ENCODE data around the gene DROSHA. TPM values are rescaled to one million over a fixed set of nuclear protein-coding genes. Genes with fewer than 3 reads are reported as not detected.

The DROSHA gene
- total RNA-seq, 1 donor from 2014 or later, result 32.1 TPM

DNA sequence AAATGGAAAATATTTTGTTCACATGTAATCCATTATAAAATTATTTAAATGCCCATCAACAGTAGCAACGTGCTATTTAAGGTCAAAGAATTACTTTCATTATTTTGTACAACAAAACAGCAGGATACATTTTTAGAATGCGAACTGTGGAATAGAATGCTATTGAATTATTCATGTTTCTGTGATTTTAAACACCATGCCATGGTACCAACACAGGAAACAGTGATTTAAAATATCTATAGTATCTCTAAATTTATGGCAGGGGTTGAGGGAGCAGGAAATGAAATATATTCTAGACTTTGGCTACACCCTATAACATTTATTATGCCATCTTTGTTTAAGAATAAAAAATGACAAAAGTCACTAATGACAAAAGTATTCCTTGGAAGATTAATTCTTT, 62.4 kb downstream of the DROSHA start:
- no peak for DNase-seq (ENCODE audit: low read depth in 2 of 2)

DNA sequence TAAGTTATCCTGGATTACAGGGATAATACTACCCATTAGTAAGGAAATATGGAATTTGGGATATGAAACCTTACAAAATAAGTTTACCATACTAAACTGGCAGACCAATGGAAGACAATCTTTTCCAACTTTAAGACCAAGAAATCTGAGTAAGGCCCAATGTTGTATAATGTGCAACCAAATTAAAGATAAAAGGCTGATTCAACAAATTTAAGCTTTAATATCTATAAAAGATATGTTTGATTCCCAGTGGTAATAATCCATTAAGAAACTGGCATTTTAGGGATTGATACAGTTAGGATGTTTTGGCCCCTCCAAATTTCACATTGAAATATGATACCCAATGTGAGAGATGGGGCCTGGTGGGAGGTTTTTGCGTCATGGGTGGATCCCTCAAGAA, 66.6 kb downstream of the DROSHA start:
- no peak for DNase-seq (ENCODE audit: low read depth in 2 of 2)

DNA sequence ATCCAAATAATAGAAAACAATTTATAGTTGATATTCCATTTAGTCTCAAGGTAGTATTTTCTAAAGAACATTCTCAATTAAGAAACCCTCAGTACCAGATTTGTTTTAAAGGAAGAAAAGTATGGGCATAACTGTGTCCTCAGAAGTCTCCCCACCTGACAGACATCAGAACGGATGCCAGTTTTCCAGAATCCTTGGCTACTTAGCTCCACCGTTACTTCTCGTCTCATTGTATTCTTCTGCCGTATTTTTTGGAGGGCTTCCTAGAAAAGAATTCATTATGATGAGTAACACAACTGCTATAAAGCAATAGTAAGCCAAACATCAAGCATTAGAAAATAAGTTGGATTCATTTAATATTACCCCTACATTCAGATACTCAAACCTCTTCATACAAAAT, 67.8 kb downstream of the DROSHA start:
- no peak for DNase-seq (ENCODE audit: low read depth in 2 of 2)

DNA sequence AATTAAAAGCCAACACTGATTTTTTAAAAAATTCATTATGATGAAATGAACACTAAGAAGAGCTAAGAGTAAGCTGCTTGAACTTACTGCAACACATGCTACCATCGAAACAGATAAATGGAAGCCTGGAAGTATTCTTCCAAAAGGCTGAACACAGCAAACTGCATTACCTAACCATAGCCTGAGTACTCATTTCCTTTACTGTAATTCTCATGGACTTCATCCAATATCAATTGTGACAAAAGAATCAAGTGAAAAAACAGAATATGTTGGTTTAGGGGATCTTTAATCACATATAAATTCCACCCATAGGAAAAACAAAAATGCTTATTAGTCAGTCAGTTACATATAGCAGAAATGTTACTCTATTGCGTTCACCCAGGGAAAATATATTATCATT, 68.5 kb downstream of the DROSHA start:
- DNase-seq (ENCODE audit: low read depth in 2 of 2), result peak; percentile 51 to 72

DNA sequence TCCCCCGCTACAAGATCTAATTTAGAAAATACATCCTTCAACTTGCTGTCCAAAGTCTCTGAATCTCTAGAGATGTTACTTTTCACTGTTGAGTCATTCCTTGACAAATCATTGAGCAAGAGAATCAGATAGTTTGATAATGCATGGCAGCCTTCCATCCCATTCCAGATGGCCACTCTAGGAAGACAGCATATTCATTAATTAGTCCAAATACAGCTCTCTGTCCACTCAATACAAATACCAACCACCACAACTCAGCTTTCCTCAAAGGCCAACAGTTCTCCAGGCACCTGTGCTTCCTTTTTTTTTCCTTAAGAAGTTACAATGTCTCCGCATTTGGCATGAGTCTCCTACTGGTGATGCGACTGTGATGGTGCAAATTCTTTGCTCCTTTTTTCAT, 72.3 kb downstream of the DROSHA start:
- DNase-seq (ENCODE audit: low read depth in 2 of 2), result no peak

DNA sequence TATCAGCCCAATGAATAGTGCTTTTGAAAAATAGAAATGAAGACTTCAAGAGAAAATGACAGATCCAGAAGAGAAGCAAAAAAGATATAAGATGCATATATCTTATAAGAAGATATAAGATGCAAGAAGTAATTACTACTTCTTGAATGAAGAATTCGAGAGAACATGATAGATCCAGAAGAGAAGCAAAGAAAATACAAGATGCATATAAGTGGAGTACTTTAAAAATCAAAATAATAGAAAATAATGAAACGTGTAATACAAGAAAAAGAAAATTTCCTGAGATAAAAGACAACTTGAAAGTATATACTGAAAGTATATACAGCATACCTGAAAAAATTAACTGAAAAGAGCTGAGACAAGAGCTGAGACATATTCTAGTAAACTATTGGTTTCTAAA, 76.7 kb downstream of the DROSHA start:
- DNase-seq (ENCODE audit: low read depth in 2 of 2), result no peak

DNA sequence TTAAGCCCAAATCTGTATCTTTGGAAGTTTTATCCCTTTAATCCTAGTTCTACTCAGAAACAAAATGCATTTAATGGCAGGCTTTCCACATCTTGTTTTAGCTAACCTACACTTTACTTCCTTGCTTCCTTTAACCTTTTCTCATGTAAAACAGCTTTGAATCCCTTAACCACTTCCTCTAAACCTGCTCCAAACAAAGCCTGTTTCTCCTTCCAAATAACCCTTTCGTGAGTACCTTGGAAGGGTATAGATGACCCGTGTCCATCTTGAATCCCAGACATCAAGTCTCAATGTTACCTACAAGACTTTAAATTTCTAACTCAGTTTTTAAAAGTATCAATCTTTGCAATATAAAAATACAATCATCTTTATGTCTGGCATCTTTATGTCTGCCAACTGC, 78.4 kb downstream of the DROSHA start:
- no peak for DNase-seq (ENCODE audit: low read depth in 2 of 2)

DNA sequence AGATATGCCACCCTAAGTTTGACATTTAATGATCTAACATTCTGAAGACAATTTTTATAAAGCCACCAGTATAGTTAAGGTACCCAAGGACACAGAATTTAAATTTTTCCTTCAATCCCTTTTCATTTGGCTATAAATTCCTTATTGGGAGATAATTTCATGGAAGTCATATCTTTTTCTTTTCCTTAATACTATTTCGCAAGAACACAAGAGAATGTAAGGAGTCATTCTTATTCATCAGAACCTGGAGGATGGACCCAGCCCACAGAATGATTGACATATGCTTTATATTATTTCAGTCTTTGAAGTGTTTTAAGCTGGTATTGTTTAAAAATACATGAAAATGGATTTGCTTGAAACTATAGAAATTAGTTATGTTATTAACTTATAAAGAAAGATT, 79.6 kb downstream of the DROSHA start:
- no peak for DNase-seq (ENCODE audit: low read depth in 2 of 2)

DNA sequence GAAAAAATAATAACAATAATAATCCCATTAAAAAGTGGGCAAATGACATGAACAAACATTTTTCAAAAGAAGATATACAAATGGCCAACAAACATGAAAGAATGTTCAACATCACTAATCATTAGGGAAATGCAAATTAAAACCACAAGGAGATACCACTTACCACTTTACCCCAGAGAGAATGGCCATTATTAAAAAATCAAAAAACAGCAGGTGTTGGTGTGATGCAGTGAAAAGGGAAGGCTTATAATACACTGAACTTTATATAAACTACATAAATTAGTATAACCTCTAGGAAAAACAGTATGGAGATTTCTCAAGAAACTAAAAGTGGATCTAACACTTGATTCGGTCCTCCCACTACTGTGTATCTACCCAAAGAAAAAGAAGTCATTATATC, 81.9 kb downstream of the DROSHA start:
- DNase-seq (ENCODE audit: low read depth in 2 of 2), result no peak

DNA sequence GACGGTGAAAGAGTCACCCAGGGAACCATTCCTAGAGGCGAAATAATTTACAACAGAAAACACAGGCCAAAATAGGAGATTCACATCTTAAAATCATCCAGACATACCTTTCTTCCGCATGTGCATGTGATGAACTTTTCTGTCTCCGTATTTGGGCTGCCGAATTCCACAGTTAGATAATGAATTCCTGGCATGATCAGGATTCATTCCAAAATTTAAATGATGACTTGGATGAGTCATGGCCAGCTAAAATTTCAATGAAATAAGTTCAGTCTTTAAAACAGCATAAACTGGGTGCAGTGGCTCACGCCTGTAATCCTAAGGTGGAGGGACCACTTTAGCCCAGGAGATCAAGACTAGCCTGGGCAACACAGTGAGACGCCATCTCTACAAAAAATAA, 82.7 kb downstream of the DROSHA start:
- no peak for DNase-seq (ENCODE audit: low read depth in 2 of 2)

DNA sequence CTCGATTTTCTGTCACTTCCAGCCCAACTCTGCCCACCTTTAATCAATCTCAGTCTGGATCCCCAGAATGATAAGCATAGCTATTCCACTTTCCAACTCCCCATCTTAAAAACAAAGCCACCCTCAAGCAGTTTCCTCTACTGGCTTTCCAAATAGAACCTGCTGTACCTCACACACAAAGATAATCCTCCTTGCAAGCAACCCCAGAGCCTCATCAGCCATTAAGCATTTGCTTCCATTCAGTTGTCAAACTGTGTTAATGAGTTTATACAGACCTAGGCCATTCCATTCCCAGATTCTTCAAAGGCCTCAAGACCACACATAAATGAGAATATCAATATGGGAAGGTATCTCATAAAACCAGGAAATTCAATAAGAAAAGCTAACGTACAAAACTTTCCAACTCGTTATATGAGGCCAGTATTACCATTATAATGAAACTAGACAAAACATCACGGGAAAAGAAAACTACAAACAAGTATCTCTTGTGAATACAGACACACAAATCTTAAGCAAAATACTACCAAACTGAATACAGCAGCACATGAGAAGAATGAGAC, 86.8 kb downstream of the DROSHA start:
- DNase-seq (ENCODE audit: low read depth in 2 of 2), result no peak

DNA sequence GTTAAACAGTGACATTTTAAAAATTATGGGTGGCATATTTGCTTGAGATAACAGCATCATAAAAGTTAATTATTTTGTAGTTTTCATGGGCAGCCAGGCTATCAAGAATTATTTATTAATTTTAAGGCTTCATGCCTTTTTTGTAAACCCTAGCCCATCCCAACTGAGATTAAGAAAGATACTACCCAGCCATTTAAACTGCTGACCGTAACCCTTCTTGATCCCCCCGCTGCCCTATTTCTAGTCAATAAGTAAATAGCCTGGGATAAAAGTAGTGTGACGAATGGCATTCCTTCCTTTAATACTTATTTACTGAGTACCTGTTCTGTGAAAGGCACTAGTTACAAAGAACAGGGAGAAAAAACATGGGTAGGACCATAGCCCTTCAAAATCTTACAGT, 88.3 kb downstream of the DROSHA start:
- no peak for DNase-seq (ENCODE audit: low read depth in 2 of 2)

DNA sequence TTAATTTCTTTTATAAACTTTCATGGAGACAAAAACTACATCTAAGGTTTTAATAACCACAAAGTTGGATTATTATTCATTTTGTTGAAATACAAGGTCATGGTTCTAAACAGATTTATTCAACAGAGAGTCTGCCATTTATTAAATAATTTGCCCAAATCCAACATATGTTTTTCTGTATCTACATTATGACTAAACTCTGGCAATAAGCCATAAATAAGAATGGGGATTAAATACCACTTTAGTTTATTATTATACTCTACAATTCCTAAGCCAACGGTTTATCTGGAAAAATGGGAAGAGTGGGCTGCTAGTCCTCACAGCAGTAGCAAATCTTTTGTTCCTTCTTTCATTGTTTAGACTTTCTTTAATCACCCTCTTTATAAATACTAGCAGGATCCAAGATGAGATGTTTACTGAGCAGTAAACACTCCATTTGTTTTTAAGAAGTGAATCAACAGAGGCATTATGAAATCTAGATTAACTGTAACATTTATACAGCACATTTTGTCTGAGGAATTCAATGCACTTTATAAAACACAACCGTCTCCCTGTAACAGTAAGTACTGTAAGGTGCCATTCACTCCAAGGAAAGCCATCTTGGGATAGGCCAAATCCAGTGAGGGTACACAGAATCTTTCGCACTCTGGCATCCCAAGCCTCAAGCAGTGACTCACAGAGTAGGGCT, 89.7 kb downstream of the DROSHA start:
- no peak for DNase-seq (ENCODE audit: low read depth in 2 of 2)

DNA sequence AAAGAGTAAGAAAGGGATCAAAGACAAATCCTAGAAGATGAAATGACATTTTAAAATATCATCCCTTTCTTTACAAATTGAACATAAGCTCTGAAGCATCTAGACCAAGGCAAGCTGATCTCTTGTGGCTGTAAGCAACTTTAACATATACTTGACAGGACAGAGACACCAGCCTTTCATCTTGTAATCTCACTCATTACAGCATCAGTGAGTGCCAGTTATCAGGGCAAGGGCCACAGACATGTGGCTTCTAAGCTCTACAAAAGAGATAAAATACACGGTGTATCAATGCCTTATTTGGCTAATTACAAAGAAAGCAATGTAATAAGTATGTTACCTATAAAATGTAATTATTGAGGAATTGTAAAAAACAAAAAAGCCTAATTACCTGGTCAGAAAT, 95.0 kb downstream of the DROSHA start:
- DNase-seq (ENCODE audit: low read depth in 2 of 2), result no peak

DNA sequence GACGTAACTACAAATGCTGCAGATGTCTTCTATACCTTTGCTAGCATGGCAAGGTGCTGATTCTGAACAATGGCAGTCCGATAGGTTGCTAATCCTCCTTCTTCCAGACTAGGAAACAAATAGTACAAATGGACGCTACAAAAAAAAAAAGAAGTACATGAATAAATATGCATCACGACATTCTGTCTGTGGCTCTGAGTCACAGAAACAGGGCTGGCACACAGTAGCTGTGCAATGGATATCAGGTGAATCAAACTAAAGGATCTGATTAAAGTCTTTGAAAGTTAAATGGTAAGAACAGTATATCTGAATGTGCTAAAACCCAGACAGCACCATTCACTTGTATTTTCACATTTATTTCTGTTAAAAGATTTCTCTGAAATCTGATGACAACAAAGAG, 96.2 kb downstream of the DROSHA start:
- no peak for DNase-seq (ENCODE audit: low read depth in 2 of 2)

DNA sequence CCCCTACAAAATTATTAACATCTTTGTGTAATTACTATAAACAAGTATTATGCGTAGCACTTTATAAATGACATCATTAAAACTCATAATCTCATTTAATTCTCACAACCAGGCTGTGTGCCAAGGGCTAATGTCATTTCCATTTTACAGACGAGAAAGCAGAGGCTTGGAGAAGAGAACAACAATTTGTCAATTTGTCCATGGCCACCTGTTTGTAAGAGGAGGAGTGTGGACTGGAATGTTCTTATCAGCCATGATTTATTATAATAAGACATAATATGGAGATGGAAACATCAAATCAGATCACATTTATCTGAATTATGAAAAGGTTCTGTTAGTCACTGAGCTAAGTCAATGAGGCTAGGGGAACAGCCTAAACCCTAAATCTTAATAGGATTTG, 97.0 kb downstream of the DROSHA start:
- no peak for DNase-seq (ENCODE audit: low read depth in 2 of 2)

DNA sequence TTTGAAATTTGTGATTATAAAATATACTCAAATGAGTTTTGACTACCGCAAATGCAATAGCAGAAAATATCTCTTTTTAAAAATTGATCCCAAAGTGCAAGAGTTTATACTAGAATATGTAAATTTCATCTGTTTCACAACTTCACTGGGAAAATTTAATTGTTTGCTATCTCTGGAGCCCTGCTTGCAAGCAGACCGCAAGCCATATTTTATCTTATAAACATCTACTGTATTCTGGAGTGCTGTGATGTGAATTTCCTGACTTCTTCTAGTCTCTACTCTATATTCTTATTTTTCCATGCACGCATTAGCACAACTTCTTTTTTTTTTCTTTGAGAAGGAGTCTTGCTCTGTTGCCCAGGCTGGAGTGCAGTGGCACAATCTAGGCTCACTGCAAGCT, 98.7 kb downstream of the DROSHA start:
- DNase-seq (ENCODE audit: low read depth in 2 of 2), result no peak

DNA sequence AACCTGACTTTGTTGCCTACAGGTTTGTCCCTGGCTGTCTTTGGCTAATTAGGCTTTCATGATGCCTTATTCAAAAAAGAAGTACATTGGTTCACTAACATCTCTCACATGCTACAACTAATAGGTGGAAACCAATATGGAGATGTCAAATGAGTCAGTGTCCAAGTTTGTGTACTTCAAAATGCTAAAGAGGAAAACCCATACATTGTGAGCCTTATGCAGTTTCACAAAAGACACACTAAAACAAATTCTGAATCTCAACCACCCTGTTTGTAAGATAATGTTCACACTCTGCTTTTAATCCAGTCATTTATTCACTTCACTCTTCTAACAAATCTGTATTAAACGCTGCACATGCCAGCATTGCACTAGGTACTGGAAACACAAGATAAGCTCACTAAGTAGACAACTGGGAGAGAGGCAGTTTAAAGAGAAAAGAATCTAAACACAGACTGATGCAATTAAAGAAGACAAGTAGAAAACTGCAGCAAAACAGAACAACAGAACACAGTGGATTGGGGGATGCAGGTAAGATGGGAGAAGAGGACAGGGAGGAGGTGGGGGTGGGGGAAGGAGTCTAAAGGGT, 104.1 kb downstream of the DROSHA start:
- DNase-seq (ENCODE audit: low read depth in 2 of 2), result no peak

DNA sequence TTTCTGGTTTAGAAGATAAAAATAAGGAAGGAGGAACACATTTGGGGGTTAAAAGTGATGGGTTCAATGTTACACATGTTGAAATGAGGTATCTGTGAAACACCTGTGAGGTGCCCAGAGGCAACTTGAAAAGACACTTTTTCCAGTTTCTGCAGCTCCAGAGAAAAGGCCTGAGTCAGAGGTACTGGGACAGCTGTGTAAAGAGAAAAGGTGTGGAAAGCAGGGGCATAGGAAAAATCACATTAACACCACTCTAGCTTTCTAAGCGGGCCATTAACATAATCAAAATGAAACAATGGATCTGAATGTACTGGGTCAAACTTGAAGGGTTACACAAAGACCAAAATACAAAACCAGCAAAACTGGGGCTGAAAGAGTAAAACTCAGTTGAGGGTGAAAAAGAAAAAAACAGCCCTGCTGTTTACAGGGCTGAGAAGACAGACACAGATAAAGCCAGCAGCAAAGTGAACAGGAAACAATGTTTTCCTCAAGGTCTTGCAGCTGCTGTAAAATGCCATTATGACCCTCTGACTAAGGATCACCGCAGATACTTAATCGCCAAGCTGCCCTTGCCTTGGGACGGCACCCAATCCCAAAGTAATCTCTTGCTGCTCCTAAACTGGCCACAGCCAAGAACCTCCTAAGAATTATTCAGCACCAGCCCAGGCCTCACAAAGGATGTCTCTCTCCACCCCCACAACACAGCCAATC, 104.7 kb downstream of the DROSHA start:
- DNase-seq (ENCODE audit: low read depth in 2 of 2), result peak in 1 of 2 donors; percentile 52

DNA sequence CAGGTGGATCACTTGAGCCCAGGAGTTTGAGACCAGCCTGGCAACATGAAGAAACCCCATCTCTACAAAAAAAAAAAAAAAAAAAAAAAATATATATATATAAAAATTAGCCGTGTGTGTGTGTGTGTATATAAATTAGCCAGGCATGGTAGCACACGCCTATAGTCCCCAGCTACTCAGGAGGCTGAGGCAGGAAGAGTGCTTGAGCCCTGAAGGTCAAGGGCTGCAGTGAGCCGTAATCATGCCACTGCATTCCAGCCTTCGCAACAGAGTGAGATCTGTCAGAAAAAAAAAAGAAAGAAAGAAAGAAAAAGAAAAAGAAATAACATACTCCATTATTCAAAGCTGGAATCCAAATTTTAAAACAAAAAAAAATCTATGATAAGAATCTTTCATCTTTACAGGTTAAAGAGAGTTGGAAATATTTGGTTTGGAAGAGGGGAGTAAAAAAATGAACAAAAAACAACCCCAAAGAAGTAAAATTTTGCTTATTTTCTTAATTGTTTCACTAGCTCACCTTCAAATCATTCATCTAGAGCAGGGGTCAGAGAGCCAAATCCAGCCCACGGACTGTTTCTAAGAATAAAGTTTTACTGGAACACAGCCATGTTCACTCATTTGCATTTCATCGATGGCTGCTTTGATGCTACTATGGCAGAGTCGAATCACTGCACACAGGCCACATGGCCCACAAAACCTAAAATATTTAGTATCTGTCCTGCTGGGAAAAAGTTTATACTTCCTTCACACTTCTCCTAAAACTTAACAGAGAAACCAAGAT, 109.9 kb downstream of the DROSHA start:
- no peak for DNase-seq (ENCODE audit: low read depth in 2 of 2)

DNA sequence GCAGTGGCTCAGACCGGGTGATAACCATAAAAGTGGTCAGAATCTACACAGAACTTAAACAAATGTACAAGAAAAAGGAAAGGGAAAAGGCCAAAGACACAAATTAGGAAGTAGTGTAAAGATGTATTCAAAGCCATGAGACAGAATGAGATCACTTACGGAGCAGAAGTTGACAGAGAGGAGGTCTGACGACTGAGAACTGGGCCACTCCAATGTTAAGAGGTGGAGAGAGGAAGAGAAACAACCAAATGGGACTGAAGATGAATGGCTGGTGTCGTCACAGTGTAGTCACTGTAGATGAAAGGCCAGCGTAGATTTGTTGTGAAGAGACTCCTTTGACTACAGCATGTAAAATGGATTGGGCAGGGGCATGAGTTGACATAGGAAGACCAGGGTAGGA, 114.4 kb downstream of the DROSHA start:
- no peak for DNase-seq (ENCODE audit: low read depth in 2 of 2)

DNA sequence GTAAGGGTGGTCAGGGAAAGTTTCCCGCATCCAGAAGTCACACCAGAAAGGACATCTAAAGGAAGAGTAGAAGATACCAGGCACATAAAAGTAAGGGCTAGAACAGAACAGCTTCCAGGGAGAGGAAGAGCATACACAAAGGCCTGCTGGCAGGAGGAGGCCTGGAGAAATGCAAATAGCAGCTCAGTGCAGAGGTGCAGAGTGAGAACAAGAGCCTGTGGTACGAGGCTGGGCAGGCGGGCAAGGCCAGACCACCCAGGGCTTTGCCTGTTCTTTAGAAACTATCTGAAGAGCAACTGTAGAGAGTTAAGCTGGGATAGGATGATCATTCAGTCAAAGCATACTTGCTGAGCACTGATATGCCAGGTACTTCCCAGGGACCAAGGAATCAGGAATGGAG, 115.3 kb downstream of the DROSHA start:
- DNase-seq (ENCODE audit: low read depth in 2 of 2), result no peak

All from dermis microvascular lymphatic vessel endothelial cell (primary cell).